H9 (cell line): Measurements from ENCODE around the gene USP40. TPM values are rescaled to one million over a fixed set of nuclear protein-coding genes. Genes with fewer than 3 reads are reported as not detected.

Source experiments
- DNase-seq: peaks from one replicate; pipeline ENCODE4 v3.0.0-alpha.2; 2017
- H2AFZ ChIP-seq: one replicate; pipeline ENCODE4 v1.6.1; 2013; ENCODE audit warnings: mild to moderate bottlenecking, low read length, control low read depth, moderate library complexity
- H2AK5ac ChIP-seq: 2 replicates; pipeline ENCODE4 v1.6.1; 2013; ENCODE audit warnings: low read length, control low read depth, mixed read lengths; ENCODE audit not compliant: insufficient read length
- H2BK120ac ChIP-seq: one replicate; pipeline ENCODE4 v1.6.1; 2013; ENCODE audit warnings: low read depth, mild to moderate bottlenecking, low read length, control low read depth, inconsistent platforms; ENCODE audit not compliant: poor library complexity, severe bottlenecking
- H2BK12ac ChIP-seq: 2 replicates; pipeline ENCODE4 v1.6.1; 2013; ENCODE audit warnings: low read length, control low read depth, mixed read lengths, low read depth; ENCODE audit not compliant: insufficient read length
- H2BK15ac ChIP-seq: 2 replicates; pipeline ENCODE4 v1.6.1; 2013; ENCODE audit warnings: low read depth, low read length, control low read depth
- H2BK20ac ChIP-seq: one replicate; pipeline ENCODE4 v1.6.1; 2013; ENCODE audit warnings: low read depth, mild to moderate bottlenecking, low read length, control low read depth, inconsistent platforms; ENCODE audit not compliant: poor library complexity, severe bottlenecking
- H2BK5ac ChIP-seq: 2 replicates; pipeline ENCODE4 v1.6.1; 2013; ENCODE audit warnings: low read length, control low read depth, mixed read lengths; ENCODE audit not compliant: insufficient read length
- H3K14ac ChIP-seq: 2 replicates; pipeline ENCODE4 v1.6.1; 2013; ENCODE audit warnings: low read length, control low read depth; ENCODE audit not compliant: insufficient read depth
- H3K18ac ChIP-seq: 2 replicates; pipeline ENCODE4 v1.6.1; 2013; ENCODE audit warnings: low read depth, mild to moderate bottlenecking, mixed read lengths, low read length, control low read depth; ENCODE audit not compliant: insufficient read length
- H3K23ac ChIP-seq: 2 replicates; pipeline ENCODE4 v1.6.1; 2013; ENCODE audit warnings: low read length, control low read depth, mixed read lengths, low read depth; ENCODE audit not compliant: insufficient read length
- H3K23me2 ChIP-seq: 2 replicates; pipeline ENCODE4 v1.6.1; 2013; ENCODE audit warnings: low read depth, mild to moderate bottlenecking, mixed read lengths, low read length, control low read depth; ENCODE audit not compliant: insufficient read length, poor library complexity, severe bottlenecking
- H3K27ac ChIP-seq: 2 replicates; pipeline ENCODE4 v1.5.1; 2013; ENCODE audit warnings: low read length, control low read depth, mixed read lengths, low read depth; ENCODE audit not compliant: insufficient read length
- H3K27me3 ChIP-seq: 2 replicates; pipeline ENCODE4 v1.6.1; 2013; ENCODE audit warnings: low read length, control low read depth, inconsistent platforms; ENCODE audit not compliant: insufficient read depth
- H3K4ac ChIP-seq: 2 replicates; pipeline ENCODE4 v1.6.1; 2013; ENCODE audit warnings: low read depth, mild to moderate bottlenecking, control low read depth, inconsistent platforms, low read length, moderate library complexity
- H3K4me1 ChIP-seq: 2 replicates; pipeline ENCODE4 v1.6.1; 2013; ENCODE audit warnings: low read length, control low read depth, inconsistent platforms; ENCODE audit not compliant: insufficient read depth
- H3K4me2 ChIP-seq: 2 replicates; pipeline ENCODE4 v1.6.1; 2013; ENCODE audit warnings: low read length, control low read depth, mixed read lengths; ENCODE audit not compliant: insufficient read length, insufficient read depth
- H3K56ac ChIP-seq: 2 replicates; pipeline ENCODE4 v1.6.1; 2013; ENCODE audit warnings: low read depth, mild to moderate bottlenecking, mixed read lengths, low read length, control low read depth; ENCODE audit not compliant: insufficient read length
- H3K79me1 ChIP-seq: 2 replicates; pipeline ENCODE4 v1.6.1; 2013; ENCODE audit warnings: low read depth, mild to moderate bottlenecking, moderate library complexity, low read length, control low read depth, inconsistent platforms; ENCODE audit not compliant: insufficient read depth, poor library complexity, severe bottlenecking
- H3K79me2 ChIP-seq: 2 replicates; pipeline ENCODE4 v1.6.1; 2013; ENCODE audit warnings: low read length, control low read depth, inconsistent platforms; ENCODE audit not compliant: insufficient read depth
- H3K9ac ChIP-seq: 2 replicates; pipeline ENCODE4 v1.6.1; 2013; ENCODE audit warnings: low read length, control low read depth, mixed read lengths; ENCODE audit not compliant: insufficient read length; ENCODE audit errors: extremely low read depth
- H3K9me3 ChIP-seq: one replicate; pipeline ENCODE4 v1.6.1; 2013; ENCODE audit warnings: low read depth, low read length, inconsistent platforms; ENCODE audit not compliant: control insufficient read depth
- H3T11ph ChIP-seq: one replicate; pipeline ENCODE4 v1.6.1; 2013; ENCODE audit warnings: mild to moderate bottlenecking, low read length, control low read depth, inconsistent platforms
- H4K20me1 ChIP-seq: one replicate; pipeline ENCODE4 v1.6.1; 2013; ENCODE audit not compliant: control insufficient read depth, insufficient read length, insufficient read depth
- H4K5ac ChIP-seq: 2 replicates; pipeline ENCODE4 v1.6.1; 2013; ENCODE audit warnings: low read depth, mild to moderate bottlenecking, mixed read lengths, low read length, control low read depth; ENCODE audit not compliant: insufficient read length
- H4K8ac ChIP-seq: replicated peaks from 2 replicates; pipeline ENCODE4 v1.6.1; 2013; ENCODE audit warnings: low read length, control low read depth, mixed read lengths, low read depth; ENCODE audit not compliant: insufficient read length
- H4K91ac ChIP-seq: 2 replicates; pipeline ENCODE4 v1.6.1; 2013; ENCODE audit warnings: low read depth, mild to moderate bottlenecking, moderate library complexity, mixed read lengths, low read length, control low read depth; ENCODE audit not compliant: insufficient read length
- H3K27ac Mint-ChIP-seq, 3 experiments: 2 replicates in 2 of 3; 3 replicates in 1 of 3; pipeline ENCODE4 v1.8.0; 2020 to 2021; ENCODE audit warnings: mixed read lengths in 3 of 3, mild to moderate bottlenecking in 1 of 3, moderate library complexity in 1 of 3
- H3K27me3 Mint-ChIP-seq: 2 replicates; pipeline ENCODE4 v1.8.0; 2021; ENCODE audit warnings: low read depth, mild to moderate bottlenecking, moderate library complexity, mixed read lengths
- H3K36me3 Mint-ChIP-seq, 3 experiments: 2 replicates in 2 of 3; 3 replicates in 1 of 3; pipeline ENCODE4 v1.8.0; 2020 to 2021; ENCODE audit warnings: low read depth in 3 of 3, mixed read lengths in 3 of 3; ENCODE audit not compliant: insufficient read depth in 1 of 3
- H3K4me1 Mint-ChIP-seq, 2 experiments: 2 replicates each; pipeline ENCODE4 v1.8.0; 2020; ENCODE audit warnings: mixed read lengths in 2 of 2
- H3K4me3 Mint-ChIP-seq, 2 experiments: 2 replicates in 1 of 2; 3 replicates in 1 of 2; pipeline ENCODE4 v1.8.0; 2020 to 2021; ENCODE audit warnings: mild to moderate bottlenecking in 2 of 2, mixed read lengths in 2 of 2, moderate library complexity in 1 of 2
- H3K9me3 Mint-ChIP-seq, 2 experiments: 2 replicates in 1 of 2; 3 replicates in 1 of 2; pipeline ENCODE4 v1.8.0; 2020; ENCODE audit warnings: mild to moderate bottlenecking in 2 of 2, mixed read lengths in 2 of 2, moderate library complexity in 1 of 2
- CTCF ChIP-seq: fragments of 200-600 bp; sonication (generic); conservative IDR thresholded peaks from 3 replicates; pipeline ENCODE4 v1.8.0; 2021; ENCODE audit warnings: antibody characterized with exemption, mild to moderate bottlenecking
- WGBS: extraction: QIAGEN DNeasy Blood & Tissue Kit; methylation state at CpG from one replicate; pipeline ENCODE4 v1.1.7; 2013; ENCODE audit warnings: missing lambda C conversion rate, low lambda C conversion rate, mixed read lengths; ENCODE audit not compliant: insufficient read length; ENCODE audit errors: extremely low coverage; 5-methylcytosine and 5-hydroxymethylcytosine counted together
- total RNA-seq: library from RNA; stranded (reverse); gene quantifications from 2 replicates; pipeline ENCODE4 v1.2.1, GENCODE V29; 2021

The USP40 gene
- total RNA-seq, 1 experiment from 2014 or later, result 7.5 TPM

GRCh38 chr2:233542507-233542906 is 24.1 kb downstream of the USP40 start:
- H2BK15ac ChIP-seq, result no peak overlapping the region
- no CpG with 5 or more reads among the region's 5 CpGs for WGBS

More at GRCh38 chr2:233542507-233542906, 24.1 kb downstream of the USP40 start:
- Histone ChIP-seq H2BK12ac (no peak overlapping the region), H3K56ac (no peak overlapping the region), H3K23ac (no peak overlapping the region), H3K9me3 (no peaks in the 10 kb centered on the region), H2AK5ac (no peak overlapping the region), H3K4me2 (no peak overlapping the region), H4K20me1 (no peaks in the 10 kb centered on the region), H3K23me2 (no peaks in the 10 kb centered on the region), H3T11ph (no peak overlapping the region), H3K14ac (no peak overlapping the region), H3K27me3 (no peaks in the 10 kb centered on the region), H2AFZ (no peak overlapping the region), H3K79me2 (no peaks in the 10 kb centered on the region), H3K9ac (no peak overlapping the region), H2BK120ac (no peak overlapping the region), H4K5ac (no peak overlapping the region), H3K27ac (no peak overlapping the region), H3K4me1 (peaks cover 10% of the 10 kb centered on the region; the same call in 1 of the 2 replicates), H2BK5ac (no peak overlapping the region), H4K91ac (no peak overlapping the region), H4K8ac (no peak overlapping the region), H3K4ac (no peak overlapping the region), H3K79me1 (no peaks in the 10 kb centered on the region), H3K18ac (no peak overlapping the region), H2BK20ac (no peak overlapping the region)
- Mint-ChIP-seq H3K27me3 (no peaks in the 10 kb centered on the region), H3K36me3 (no peaks in the 10 kb centered on the region), H3K27ac (0 out of 7 replicates have a peak overlapping the region, but pooled peaks of 1 of the 3 experiments have one; percentile 43), H3K4me3 (no peak overlapping the region), H3K4me1 (peaks cover 7 to 10% of the 10 kb centered on the region in 2 experiments; a peak in 3 of 4 replicates), H3K9me3 (no peaks in the 10 kb centered on the region)
- no peak for TF ChIP-seq CTCF
- DNase-seq, result no peak
